ENCODE results near the gene LRG1.

The LRG1 gene

DNA sequence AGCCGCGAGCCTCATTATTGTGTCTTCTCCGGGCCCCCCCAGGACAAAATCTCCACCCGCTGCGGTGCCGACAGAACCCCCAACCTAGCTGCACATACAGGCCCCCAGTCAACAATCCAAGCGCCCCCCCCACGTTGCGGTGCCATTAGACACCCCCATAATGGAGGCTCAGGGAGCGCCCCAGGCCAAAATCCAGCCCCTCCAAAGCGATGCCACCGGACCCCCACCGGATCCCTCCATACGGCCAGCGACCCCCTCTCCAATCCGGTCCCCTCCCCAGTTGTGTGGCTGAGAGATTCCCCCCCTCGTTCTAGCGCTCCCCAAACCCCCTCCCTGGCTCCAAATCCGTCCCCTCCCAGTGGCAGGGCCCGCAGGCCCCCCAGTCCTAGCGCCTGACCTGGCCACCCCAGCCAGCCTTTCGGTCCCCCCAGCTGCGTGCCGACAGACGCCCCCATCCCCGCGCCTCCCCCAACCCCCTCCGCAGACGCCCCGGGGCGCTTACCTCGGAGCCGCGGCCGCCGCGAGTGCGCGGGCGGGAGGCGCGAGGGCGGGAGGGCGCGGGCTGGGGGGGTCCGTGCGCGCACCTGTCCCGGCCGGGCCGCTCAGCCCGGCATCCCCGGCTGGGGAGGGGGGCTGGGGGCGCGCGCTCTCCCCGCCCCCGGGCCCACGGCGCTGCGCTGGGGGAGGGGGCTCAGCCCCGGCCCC is 41.3 kb upstream of the LRG1 start:
- H3K4me3 ChIP-seq (ENCODE audit: low read length): no peak overlapping the region
- H3K27me3 ChIP-seq (ENCODE audit: control insufficient read depth, insufficient read depth, low read length): peaks cover 75% of the 10 kb centered on the region

DNA sequence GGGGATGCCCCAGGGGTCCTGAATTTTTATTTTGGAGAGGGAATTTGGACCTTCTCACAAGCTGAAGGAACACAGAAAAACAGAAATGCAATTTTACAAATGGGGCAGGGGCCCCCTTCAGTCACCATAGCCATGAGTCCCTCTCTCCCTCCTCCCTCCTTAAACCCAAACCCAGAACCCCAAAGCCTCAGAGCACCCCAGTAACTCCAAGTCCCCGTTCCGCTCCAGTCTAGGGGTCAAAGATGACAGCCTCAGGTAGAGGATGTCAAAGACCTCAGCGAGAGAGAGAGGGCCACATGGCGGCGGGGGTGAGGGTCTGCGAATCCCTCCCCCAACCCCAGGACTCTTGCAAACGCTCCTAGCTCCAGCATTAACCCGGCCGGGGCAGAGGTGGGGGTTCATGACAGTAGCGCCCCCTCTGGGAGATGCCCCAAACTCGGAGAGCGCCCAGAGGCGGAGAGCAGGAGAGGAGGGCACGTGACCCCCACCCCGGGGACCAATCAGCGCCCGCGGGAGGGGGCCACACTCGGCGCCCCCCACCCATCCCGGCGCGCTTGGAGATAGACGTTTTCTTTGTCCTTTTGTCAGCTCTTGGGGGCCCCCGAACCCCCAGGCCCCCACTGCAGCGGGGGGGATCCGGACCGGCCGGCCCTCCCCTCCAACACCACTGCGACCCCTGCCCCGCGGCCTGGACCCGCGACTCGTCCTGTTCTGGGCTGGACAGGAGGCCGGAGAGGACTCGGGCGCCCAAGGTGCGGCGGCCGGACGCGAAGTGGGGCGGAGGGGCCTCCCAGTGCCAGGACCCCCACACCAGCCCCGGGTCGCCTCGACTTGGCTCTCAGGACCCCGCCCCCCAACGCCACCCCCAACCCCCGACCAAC is 40.4 kb upstream of the LRG1 start:
- no peaks in the 10 kb centered on the region for H3K9me3 ChIP-seq (ENCODE audit: control insufficient read depth, low read length)
- peaks cover 73% of the 10 kb centered on the region for H3K27me3 ChIP-seq (ENCODE audit: control insufficient read depth, insufficient read depth, low read length)
- no peak overlapping the region for H3K4me3 ChIP-seq (ENCODE audit: low read length)
- no peaks in the 10 kb centered on the region for H3K36me3 ChIP-seq (ENCODE audit: control insufficient read depth, insufficient read depth, low read length)
- peaks cover 5% of the 10 kb centered on the region for H3K4me1 ChIP-seq (ENCODE audit: control insufficient read depth, insufficient read depth, low read length)
- no peak overlapping the region for H3K9ac ChIP-seq (ENCODE audit: low read length)

More for the DNA sequence above, 41.3 kb upstream of the LRG1 start:
- Histone ChIP-seq H3K9me3 (ENCODE audit: control insufficient read depth, low read length) (no peaks in the 10 kb centered on the region), H3K36me3 (ENCODE audit: control insufficient read depth, insufficient read depth, low read length) (no peaks in the 10 kb centered on the region), H3K4me1 (ENCODE audit: control insufficient read depth, insufficient read depth, low read length) (peaks cover 5% of the 10 kb centered on the region), H3K9ac (ENCODE audit: low read length) (no peak overlapping the region)

DNA sequence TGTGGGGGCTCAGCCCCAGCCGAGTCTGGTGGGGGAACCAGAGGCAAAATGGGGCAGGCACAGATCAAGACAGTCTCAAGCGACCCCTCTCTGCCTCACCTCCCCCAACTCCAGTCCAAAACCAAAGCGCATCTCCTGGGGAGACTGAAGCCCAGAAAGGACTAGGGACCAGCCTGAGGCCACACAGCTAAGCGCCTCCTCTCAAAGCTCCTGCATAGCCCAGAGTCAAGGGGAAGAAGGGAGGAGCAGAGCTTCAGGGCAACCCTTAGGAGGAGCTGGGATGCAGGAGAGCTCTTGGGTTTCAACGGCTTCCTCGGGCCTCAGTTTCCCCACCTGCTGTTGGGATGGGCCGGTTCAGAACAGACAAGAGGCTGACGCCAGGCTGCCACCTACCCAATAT is 39.6 kb upstream of the LRG1 start:
- Histone ChIP-seq H3K9ac (ENCODE audit: low read length) (no peak overlapping the region), H3K36me3 (ENCODE audit: control insufficient read depth, insufficient read depth, low read length) (no peaks in the 10 kb centered on the region), H3K4me3 (ENCODE audit: low read length) (no peak overlapping the region), H3K27me3 (ENCODE audit: control insufficient read depth, insufficient read depth, low read length) (peaks cover 73% of the 10 kb centered on the region), H3K4me1 (ENCODE audit: control insufficient read depth, insufficient read depth, low read length) (peaks cover 2% of the 10 kb centered on the region), H3K9me3 (ENCODE audit: control insufficient read depth, low read length) (no peaks in the 10 kb centered on the region)

DNA sequence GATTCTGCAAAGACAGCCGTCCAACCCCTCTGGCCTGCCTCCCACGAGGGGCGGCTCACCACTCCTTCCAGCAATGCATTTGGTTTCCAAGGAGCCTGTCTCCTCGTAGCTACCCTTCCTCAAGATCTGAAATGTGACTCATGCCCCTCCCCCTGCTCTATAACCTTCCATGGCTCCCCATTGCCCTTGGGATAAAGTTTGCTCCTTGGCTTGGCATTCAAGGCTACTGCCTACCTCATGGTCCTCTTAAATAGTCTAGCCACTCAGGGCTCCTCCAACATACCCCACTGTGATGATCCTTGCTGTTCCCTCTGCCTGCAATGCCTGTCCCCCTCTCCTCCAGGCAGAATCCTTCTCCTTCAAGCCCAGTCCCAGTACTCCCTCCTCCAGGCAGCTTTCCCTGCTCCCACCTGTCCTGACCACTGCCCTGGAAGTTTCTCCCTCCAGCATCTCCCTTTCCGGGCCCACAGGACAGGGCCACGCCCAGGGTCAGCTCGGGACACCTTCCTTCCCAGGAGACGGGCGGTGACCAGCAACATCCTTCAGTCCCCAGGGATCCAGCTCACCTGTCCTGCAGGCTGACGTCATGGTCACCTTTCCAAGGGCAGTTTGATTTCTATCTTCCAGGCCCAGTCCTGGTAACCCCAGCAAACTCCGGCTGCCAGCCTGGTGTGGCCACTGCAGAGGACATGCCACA is 38.9 kb upstream of the LRG1 start:
- Histone ChIP-seq H3K4me3 (ENCODE audit: low read length) (no peak overlapping the region), H3K9me3 (ENCODE audit: control insufficient read depth, low read length) (no peaks in the 10 kb centered on the region), H3K9ac (ENCODE audit: low read length) (no peak overlapping the region), H3K27me3 (ENCODE audit: control insufficient read depth, insufficient read depth, low read length) (peaks cover 70% of the 10 kb centered on the region), H3K36me3 (ENCODE audit: control insufficient read depth, insufficient read depth, low read length) (no peaks in the 10 kb centered on the region), H3K4me1 (ENCODE audit: control insufficient read depth, insufficient read depth, low read length) (no peaks in the 10 kb centered on the region)

DNA sequence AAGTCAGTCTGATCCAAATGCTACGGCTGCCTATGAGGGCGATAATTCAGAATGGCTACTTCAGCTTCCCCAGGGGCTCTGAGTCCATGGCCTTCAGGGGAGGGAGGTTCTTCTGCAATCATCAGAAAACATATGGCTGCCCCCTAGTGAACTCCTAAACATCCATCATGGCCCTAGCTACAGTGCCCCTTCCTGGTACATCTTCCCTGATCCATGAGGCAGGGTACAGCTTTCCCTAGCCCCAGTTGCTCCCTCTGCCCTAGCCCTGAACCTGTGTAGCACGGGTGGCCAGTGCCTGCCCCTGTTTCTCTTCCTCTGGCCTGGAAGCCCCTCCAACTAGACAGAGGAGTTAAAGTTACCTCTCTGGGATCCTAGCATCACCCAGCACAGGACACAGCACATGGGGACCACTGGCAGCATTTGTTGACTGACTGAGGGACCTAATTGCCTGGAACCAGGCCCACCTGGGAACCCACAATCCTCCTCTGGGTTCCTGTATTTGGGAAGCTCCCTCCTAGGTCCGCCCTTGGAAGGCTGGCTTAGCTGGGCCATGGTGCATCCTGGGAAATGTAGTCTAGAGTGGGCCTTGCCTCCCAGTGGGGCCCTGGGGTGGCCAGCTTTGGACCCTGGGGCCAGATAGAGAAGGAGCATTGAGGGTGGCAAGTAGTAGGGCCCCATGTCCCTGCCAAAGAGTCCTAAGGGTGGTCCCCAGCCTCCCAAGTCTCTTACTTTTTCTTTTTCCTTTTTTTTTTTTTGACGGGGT is 37.4 kb upstream of the LRG1 start:
- no peak overlapping the region for H3K9ac ChIP-seq (ENCODE audit: low read length)
- H3K4me1 ChIP-seq (ENCODE audit: control insufficient read depth, insufficient read depth, low read length): no peaks in the 10 kb centered on the region
- no peaks in the 10 kb centered on the region for H3K9me3 ChIP-seq (ENCODE audit: control insufficient read depth, low read length)
- H3K36me3 ChIP-seq (ENCODE audit: control insufficient read depth, insufficient read depth, low read length): no peaks in the 10 kb centered on the region
- peaks cover 62% of the 10 kb centered on the region for H3K27me3 ChIP-seq (ENCODE audit: control insufficient read depth, insufficient read depth, low read length)
- no peak overlapping the region for H3K4me3 ChIP-seq (ENCODE audit: low read length)

DNA sequence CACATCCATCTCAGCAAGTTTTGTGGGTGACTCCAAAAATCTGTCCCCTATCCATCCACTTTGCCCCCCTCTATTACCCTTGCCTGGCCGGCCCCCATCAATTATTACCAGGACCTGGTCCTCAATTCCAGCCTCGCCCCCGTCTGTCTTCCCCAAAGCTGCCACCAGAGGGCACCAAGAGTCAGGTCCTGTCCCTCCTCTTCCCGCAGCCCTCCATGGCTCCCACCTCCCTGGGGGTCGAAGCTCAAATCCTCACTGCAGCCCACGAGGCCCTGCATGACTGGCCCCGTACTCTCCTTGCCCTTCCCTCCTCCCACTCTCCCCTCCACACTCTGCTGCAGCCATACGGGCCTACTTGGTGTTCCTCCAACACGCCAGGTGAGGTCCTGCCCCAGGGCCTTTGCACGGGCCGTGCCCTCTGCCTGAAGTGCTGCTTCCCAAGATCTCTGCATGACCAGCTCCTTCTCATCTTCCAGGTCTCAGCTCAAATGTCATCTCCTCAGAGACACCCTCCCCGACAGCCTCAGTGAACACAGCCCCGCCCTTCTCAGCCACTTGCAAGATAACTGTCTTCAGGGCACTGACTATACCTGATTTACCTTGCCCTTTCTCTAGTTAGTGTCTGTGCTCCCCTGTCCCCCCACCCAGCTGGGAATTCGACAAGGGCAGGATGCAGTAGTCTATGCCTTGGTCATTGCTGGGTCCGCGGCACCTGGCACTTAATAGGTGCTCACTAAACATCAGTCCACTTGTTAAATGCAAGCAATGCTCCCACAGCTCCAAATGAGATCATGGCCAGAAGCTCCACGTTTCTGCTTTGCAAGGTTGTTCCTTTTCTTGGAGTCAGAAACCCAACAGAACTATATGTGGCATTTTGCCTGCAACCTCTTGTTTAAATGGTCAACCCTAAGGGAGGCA is 36.4 kb upstream of the LRG1 start:
- Histone ChIP-seq H3K9ac (ENCODE audit: low read length) (no peak overlapping the region), H3K36me3 (ENCODE audit: control insufficient read depth, insufficient read depth, low read length) (no peaks in the 10 kb centered on the region), H3K27me3 (ENCODE audit: control insufficient read depth, insufficient read depth, low read length) (peaks cover 56% of the 10 kb centered on the region), H3K4me3 (ENCODE audit: low read length) (no peak overlapping the region), H3K4me1 (ENCODE audit: control insufficient read depth, insufficient read depth, low read length) (no peaks in the 10 kb centered on the region), H3K9me3 (ENCODE audit: control insufficient read depth, low read length) (no peaks in the 10 kb centered on the region)

DNA sequence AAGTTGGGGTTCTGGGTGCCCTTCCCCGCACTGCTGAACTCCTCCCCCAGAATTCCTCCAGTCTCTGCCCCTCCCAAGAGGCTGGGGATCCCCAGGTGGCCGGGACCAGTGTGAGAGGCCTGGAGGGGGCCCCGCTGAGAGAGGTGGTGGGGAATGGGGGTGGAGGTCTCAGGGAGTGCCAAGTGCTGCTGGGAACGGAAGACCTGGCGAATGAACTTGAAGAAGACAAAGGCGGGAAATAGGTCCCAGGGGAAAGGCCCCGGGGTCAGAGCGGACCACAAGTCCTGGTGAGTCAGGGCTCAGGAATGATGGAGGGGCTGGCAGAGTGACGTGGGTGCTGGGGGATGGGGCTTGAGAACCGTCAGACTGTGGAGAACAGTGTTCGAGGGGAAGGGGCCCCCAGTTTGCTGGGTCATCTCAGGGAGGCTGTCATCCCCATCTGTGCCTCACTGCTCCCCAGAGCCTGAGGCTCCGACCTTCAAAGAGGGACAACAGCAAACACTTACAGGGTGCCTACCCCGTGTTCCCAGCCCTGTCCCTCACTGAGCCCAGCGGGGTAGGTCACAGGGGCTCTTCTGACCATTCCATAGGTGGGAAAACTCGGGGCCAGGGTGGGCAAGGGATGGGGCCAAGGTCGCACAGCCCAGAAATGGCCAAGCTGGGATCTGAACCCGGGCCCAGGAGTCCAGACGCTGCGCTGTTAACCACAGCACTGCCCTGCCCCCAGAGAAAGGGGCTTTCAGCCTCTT is 35.6 kb upstream of the LRG1 start:
- H3K27me3 ChIP-seq (ENCODE audit: control insufficient read depth, insufficient read depth, low read length): peaks cover 50% of the 10 kb centered on the region
- H3K4me1 ChIP-seq (ENCODE audit: control insufficient read depth, insufficient read depth, low read length): no peaks in the 10 kb centered on the region
- no peak overlapping the region for H3K9ac ChIP-seq (ENCODE audit: low read length)
- no peak overlapping the region for H3K4me3 ChIP-seq (ENCODE audit: low read length)
- H3K9me3 ChIP-seq (ENCODE audit: control insufficient read depth, low read length): no peaks in the 10 kb centered on the region
- H3K36me3 ChIP-seq (ENCODE audit: control insufficient read depth, insufficient read depth, low read length): no peaks in the 10 kb centered on the region

DNA sequence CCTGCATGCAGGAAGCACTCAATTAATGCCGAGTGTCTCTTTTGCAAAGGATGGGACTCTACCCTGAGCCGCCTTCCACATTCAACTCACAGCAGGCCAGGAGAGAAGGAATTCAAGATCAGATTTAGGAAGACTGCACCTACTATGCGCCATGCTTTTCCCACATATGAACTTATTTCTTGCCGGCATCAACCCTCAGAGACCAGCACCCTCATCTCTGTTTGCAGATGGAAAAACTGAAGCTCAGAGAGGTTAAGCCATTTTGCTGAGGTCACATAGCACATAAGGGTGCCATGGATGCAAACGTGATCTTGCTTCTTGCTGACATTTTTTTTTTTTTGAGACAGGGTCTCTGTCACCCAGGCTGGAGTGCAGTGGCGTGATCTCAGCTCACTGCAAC is 33.8 kb upstream of the LRG1 start:
- H3K9me3 ChIP-seq (ENCODE audit: control insufficient read depth, low read length): no peaks in the 10 kb centered on the region
- no peaks in the 10 kb centered on the region for H3K36me3 ChIP-seq (ENCODE audit: control insufficient read depth, insufficient read depth, low read length)
- H3K27me3 ChIP-seq (ENCODE audit: control insufficient read depth, insufficient read depth, low read length): peaks cover 33% of the 10 kb centered on the region
- no peaks in the 10 kb centered on the region for H3K4me1 ChIP-seq (ENCODE audit: control insufficient read depth, insufficient read depth, low read length)
- H3K9ac ChIP-seq (ENCODE audit: low read length): no peak overlapping the region
- H3K4me3 ChIP-seq (ENCODE audit: low read length): no peak overlapping the region

DNA sequence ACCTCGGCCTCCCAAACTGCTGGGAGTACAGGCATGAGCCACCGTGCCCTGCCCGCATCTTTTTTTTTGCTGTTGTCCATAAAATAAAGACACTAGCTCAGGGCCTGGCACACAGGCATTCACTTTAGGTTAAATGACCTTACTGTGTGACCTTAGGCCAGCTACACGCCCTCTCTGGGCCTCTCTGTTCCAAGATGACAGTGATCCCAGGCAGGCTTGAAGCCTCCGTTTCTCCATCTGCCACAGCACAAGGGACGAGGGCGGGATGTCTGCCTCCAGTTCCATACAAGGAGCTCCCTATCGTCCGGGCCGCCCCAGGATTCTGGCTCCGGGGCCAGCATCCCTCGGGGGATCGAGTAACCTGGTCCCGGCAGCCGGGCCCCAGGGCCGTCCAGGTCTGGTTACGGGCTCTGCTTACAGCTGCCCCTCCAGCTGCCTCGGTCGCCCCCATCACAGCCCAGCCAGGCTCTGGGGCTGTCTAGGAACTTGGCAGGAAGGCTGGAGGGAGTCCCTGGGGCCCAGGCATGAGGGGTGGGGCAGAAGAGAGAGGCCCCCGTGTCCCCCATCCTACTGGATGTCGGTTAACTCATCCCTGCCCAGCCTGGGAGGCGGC is 31.6 kb upstream of the LRG1 start:
- peaks cover 26% of the 10 kb centered on the region for H3K27me3 ChIP-seq (ENCODE audit: control insufficient read depth, insufficient read depth, low read length)
- no peaks in the 10 kb centered on the region for H3K36me3 ChIP-seq (ENCODE audit: control insufficient read depth, insufficient read depth, low read length)
- no peak overlapping the region for H3K9ac ChIP-seq (ENCODE audit: low read length)
- H3K4me1 ChIP-seq (ENCODE audit: control insufficient read depth, insufficient read depth, low read length): no peaks in the 10 kb centered on the region
- no peak overlapping the region for H3K4me3 ChIP-seq (ENCODE audit: low read length)
- H3K9me3 ChIP-seq (ENCODE audit: control insufficient read depth, low read length): no peaks in the 10 kb centered on the region

DNA sequence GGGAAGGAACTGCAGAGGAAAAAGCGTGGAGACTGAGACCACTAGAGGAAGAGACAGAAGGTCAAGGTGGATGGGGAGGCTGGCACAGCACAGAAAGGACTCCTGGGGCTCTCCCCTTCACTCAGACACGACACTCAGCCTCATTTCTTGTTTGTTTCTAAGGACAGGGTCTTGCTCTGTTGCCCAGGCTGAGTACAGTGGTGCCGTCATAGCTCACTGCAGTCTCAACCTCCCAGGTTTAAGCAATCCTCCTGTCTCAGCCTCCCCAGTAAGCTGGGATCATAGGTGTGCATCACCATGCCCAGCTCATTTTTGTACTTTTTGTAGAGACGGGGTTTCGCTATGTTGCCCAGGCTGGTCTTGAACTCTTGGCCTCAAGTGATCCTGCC is 31.1 kb upstream of the LRG1 start:
- Histone ChIP-seq H3K4me3 (ENCODE audit: low read length) (no peak overlapping the region), H3K4me1 (ENCODE audit: control insufficient read depth, insufficient read depth, low read length) (no peaks in the 10 kb centered on the region), H3K9ac (ENCODE audit: low read length) (no peak overlapping the region), H3K36me3 (ENCODE audit: control insufficient read depth, insufficient read depth, low read length) (no peaks in the 10 kb centered on the region), H3K9me3 (ENCODE audit: control insufficient read depth, low read length) (no peaks in the 10 kb centered on the region), H3K27me3 (ENCODE audit: control insufficient read depth, insufficient read depth, low read length) (peaks cover 26% of the 10 kb centered on the region)

All from mucosa of stomach (tissue), 1 donor.